ENCODE measurements around the gene XRCC6. TPM values are rescaled to one million over a fixed set of nuclear protein-coding genes. Genes with fewer than 3 reads are reported as not detected.

The XRCC6 gene
- total and polyA plus RNA-seq, 2 of the 13 experiments (the other 11 are each of a cell fraction or from before 2014, with no cell fraction given), result 124 to 625 TPM

DNA sequence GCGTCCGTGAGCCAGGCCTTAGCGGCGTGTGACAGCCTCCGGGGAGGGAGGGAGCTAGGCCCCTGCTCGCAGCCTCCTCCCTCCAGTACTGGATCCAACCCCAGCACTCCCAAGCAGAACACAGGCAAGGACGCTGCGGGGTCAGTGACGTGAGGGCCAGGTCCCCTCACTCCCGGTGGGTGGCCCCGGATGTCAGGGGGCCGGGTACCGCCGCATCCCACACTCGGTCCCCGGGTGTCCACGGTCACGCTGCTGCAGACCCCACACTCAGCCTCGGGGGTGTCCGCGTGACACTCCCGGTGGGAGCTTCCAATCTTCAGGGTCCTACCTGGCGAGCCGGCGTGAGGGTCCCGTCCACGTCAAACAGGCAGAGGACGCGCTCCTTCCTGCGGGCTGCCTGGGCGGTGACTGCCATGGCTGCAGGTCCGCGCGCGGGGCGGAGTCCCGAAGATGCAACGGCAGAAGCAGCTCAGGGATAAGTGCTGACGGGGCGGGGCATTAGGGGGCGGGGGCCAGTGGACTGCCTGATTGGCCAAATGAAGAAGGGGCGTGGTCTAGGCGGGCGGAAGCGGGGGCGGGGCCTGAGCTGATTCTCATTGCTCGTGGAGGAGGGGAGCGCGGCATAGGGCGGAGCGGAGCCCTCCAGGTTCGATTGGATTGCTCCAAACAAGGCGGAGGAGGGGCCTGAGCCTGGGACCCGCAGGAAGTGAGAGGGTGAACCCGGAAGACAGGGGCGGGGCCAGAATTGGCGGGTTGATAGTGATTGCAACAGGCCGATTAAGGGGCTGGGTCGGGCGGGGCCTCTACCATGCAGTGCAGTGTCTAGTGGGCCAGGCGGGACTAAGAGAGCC lies 31.5 kb upstream of the XRCC6 start, which contains the start of gene PMM1:
Gene PMM1, minus strand, starts transcription at position 450 of the 851 bp plus-strand sequence. Its CDS starts 35 bp downstream, at position 415.
- Histone ChIP-seq H3K27me3 (ENCODE audit: control insufficient read depth in 1 of 2, insufficient read depth in 2 of 2, low read length in 2 of 2) (no peaks in the 10 kb centered on the region), H2AFZ (ENCODE audit: low read length) (no peak within 1 kb of the TSS)
- peak; percentile 83 for FAIRE-seq
- TF ChIP-seq, protein P1, sequence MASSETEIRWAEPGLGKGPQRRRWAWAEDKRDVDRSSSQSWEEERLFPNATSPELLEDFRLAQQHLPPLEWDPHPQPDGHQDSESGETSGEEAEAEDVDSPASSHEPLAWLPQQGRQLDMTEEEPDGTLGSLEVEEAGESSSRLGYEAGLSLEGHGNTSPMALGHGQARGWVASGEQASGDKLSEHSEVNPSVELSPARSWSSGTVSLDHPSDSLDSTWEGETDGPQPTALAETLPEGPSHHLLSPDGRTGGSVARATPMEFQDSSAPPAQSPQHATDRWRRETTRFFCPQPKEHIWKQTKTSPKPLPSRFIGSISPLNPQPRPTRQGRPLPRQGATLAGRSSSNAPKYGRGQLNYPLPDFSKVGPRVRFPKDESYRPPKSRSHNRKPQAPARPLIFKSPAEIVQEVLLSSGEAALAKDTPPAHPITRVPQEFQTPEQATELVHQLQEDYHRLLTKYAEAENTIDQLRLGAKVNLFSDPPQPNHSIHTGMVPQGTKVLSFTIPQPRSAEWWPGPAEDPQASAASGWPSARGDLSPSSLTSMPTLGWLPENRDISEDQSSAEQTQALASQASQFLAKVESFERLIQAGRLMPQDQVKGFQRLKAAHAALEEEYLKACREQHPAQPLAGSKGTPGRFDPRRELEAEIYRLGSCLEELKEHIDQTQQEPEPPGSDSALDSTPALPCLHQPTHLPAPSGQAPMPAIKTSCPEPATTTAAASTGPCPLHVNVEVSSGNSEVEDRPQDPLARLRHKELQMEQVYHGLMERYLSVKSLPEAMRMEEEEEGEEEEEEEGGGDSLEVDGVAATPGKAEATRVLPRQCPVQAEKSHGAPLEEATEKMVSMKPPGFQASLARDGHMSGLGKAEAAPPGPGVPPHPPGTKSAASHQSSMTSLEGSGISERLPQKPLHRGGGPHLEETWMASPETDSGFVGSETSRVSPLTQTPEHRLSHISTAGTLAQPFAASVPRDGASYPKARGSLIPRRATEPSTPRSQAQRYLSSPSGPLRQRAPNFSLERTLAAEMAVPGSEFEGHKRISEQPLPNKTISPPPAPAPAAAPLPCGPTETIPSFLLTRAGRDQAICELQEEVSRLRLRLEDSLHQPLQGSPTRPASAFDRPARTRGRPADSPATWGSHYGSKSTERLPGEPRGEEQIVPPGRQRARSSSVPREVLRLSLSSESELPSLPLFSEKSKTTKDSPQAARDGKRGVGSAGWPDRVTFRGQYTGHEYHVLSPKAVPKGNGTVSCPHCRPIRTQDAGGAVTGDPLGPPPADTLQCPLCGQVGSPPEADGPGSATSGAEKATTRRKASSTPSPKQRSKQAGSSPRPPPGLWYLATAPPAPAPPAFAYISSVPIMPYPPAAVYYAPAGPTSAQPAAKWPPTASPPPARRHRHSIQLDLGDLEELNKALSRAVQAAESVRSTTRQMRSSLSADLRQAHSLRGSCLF (CRISPR knock-in tag; IDR thresholded peaks at IDR 0.05; ENCODE audit: borderline replicate concordance), result no peak
- TF ChIP-seq MAF1 (CRISPR knock-in tag; IDR thresholded peaks at IDR 0.05; ENCODE audit: borderline replicate concordance) (no peak), SRF (IDR thresholded peaks at IDR 0.05; ENCODE audit: low read depth, low read length) (peak; percentile 37; the same call in 1 of the 2 replicates), ZNF703 (CRISPR knock-in tag; IDR thresholded peaks at IDR 0.05; ENCODE audit: borderline replicate concordance) (no peak), ZNF367 (CRISPR knock-in tag; IDR thresholded peaks at IDR 0.05; ENCODE audit: borderline replicate concordance) (no peak), RARG (CRISPR knock-in tag; IDR thresholded peaks at IDR 0.05; ENCODE audit: low read depth) (no peak), MTF2 (CRISPR knock-in tag; IDR thresholded peaks at IDR 0.05; ENCODE audit: borderline replicate concordance) (no peak), RBAK (CRISPR knock-in tag; IDR thresholded peaks at IDR 0.05) (no peak), EP300 (IDR thresholded peaks at IDR 0.05; ENCODE audit: low read depth in 2 of 2, low read length in 2 of 2) (no peak), EP300 (CRISPR knock-in tag; IDR thresholded peaks at IDR 0.05; ENCODE audit: borderline replicate concordance) (no peak)
- TF ChIP-seq, protein P2, sequence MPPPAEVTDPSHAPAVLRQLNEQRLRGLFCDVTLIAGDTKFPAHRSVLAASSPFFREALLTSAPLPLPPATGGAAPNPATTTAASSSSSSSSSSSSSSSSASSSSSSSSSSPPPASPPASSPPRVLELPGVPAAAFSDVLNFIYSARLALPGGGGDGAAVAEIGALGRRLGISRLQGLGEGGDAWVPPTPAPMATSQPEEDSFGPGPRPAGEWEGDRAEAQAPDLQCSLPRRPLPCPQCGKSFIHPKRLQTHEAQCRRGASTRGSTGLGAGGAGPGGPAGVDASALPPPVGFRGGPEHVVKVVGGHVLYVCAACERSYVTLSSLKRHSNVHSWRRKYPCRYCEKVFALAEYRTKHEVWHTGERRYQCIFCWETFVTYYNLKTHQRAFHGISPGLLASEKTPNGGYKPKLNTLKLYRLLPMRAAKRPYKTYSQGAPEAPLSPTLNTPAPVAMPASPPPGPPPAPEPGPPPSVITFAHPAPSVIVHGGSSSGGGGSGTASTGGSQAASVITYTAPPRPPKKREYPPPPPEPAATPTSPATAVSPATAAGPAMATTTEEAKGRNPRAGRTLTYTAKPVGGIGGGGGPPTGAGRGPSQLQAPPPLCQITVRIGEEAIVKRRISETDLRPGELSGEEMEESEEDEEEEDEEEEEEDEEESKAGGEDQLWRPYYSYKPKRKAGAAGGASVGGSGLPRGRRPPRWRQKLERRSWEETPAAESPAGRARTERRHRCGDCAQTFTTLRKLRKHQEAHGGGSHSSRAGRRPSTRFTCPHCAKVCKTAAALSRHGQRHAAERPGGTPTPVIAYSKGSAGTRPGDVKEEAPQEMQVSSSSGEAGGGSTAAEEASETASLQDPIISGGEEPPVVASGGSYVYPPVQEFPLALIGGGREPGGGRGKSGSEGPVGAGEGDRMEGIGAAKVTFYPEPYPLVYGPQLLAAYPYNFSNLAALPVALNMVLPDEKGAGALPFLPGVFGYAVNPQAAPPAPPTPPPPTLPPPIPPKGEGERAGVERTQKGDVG (CRISPR knock-in tag; IDR thresholded peaks at IDR 0.05; ENCODE audit: borderline replicate concordance), result no peak
- TF ChIP-seq, protein P3, sequence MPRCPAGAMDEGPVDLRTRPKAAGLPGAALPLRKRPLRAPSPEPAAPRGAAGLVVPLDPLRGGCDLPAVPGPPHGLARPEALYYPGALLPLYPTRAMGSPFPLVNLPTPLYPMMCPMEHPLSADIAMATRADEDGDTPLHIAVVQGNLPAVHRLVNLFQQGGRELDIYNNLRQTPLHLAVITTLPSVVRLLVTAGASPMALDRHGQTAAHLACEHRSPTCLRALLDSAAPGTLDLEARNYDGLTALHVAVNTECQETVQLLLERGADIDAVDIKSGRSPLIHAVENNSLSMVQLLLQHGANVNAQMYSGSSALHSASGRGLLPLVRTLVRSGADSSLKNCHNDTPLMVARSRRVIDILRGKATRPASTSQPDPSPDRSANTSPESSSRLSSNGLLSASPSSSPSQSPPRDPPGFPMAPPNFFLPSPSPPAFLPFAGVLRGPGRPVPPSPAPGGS (CRISPR knock-in tag; IDR thresholded peaks at IDR 0.05), result 0 out of 2 replicates have a peak, but pooled peaks have one; percentile 22

More for the DNA sequence above, 31.5 kb upstream of the XRCC6 start, which contains the start of gene PMM1:
- POLR2A ChIA-PET, result interaction anchor here (0.6 to 4.0 kb wide), 28 partner anchors 8 to 582 kb away, joined by 3 to 78 read pairs (median 5); partner anchors contain the start of genes CSDC2, DESI1, POLR3H and SNU13
- Histone ChIP-seq H3K4me1 (ENCODE audit: insufficient read depth, low read length) (peaks cover 25% of the 10 kb centered on the region), H3K9ac (ENCODE audit: insufficient read depth, low read depth, low read length) (peak within 1 kb of the TSS; percentile 87), H3K9me3 (ENCODE audit: low read length) (no peaks in the 10 kb centered on the region), H4K20me1 (ENCODE audit: insufficient read depth, low read length) (no peaks in the 10 kb centered on the region), H3K4me2 (ENCODE audit: low read depth, low read length) (peak within 1 kb of the TSS; percentile 85), H3K79me2 (ENCODE audit: insufficient read depth, low read length) (peaks cover 10% of the 10 kb centered on the region), H3K4me3 (replicated peaks in 1 of 3; ENCODE audit: insufficient read depth in 1 of 3, low read depth in 2 of 3, low read length in 3 of 3) (peak within 1 kb of the TSS; percentile 77 to 99 (median 95)), H3K36me3 (replicated peaks in 1 of 2; ENCODE audit: control insufficient read depth in 1 of 2, insufficient read depth in 2 of 2, low read length in 2 of 2) (peaks cover 4 to 10% of the 10 kb centered on the region in 2 experiments; a peak in 4 of 5 replicates), H3K27ac (ENCODE audit: extremely low read length, insufficient read depth, low read length) (peak within 1 kb of the TSS; percentile 78)
- ATAC-seq (peak; percentile 85), DNase-seq (ENCODE audit: low spot score) (peak; percentile 98)
- BruUV-seq (replicated peaks), result no TSS peak
- in situ Hi-C loops (cut with HindIII; ENCODE audit: extremely low pct_ligation_motif_present, low pct_unique_long_range_greater_than_20kb) (no loop called here), intact Hi-C loops (cut with micrococcal nuclease; ENCODE audit: unreplicated experiment) (no loop called here)
- CTCF ChIA-PET (ENCODE audit: low intra/inter-chr PET ratio, low total read pairs), result no interaction called here
- 0% methylated on average over 14 of the region's 61 CpGs for WGBS (ENCODE audit: low lambda C conversion rate)
